Renal cortex interstitium (tissue), 11 donors: ENCODE measurements around the gene RPS19BP1. TPM values are rescaled to one million over a fixed set of nuclear protein-coding genes. Genes with fewer than 3 reads are reported as not detected.
"Not testable (repeated sequence)": the region's sequence is repeated elsewhere in the genome, so short reads cannot be mapped to it uniquely, and the experiment has no call there.

Experiments used
- DNase-seq, 11 donors: peaks; one replicate each; pipeline ENCODE4 v3.0.0-alpha.2; 2013; ENCODE audit warnings: low read depth in 9 of 11, low spot score in 4 of 11; ENCODE audit errors: extremely low read depth in 1 of 11
- polyA plus RNA-seq, 3 donors: library from polyadenylated mRNA; unstranded; fragments of 120-200 nt; gene quantifications; one replicate each; pipeline ENCODE4 v1.2.1, GENCODE V29; 2013; ENCODE audit not compliant: insufficient read length in 3 of 3

RPS19BP1 gene
- polyA plus RNA-seq, 3 donors = 41.3 to 58.4 (median 52.9) TPM

GRCh38 chr22:39521106-39521885, 11.3 kb downstream of the RPS19BP1 start:
- DNase-seq = not testable (repeated sequence)

GRCh38 chr22:39520226-39521105, 12.1 kb downstream of the RPS19BP1 start, which contains the start of gene ATF4:
Gene ATF4, plus strand, starts transcription at chr22:39520562. Its CDS starts 884 bp downstream, at chr22:39521446.
- DNase-seq = peak in 6 of 11 donors; percentile 58 to 99 (median 88)

GRCh38 chr22:39519681-39520225, 12.8 kb downstream of the RPS19BP1 start:
- peak in 9 of 11 donors; percentile 96 to 99 (median 97) for DNase-seq

- peak in 1 of 11 donors; percentile 55 for DNase-seq
These were observed 13.4 kb downstream of the RPS19BP1 start for GRCh38 chr22:39518996-39519680.

- no peak for DNase-seq
These were observed 14.3 kb downstream of the RPS19BP1 start for GRCh38 chr22:39518144-39518786.

- no peak for DNase-seq
These were observed 15.1 kb downstream of the RPS19BP1 start for GRCh38 chr22:39517470-39517869.

GRCh38 chr22:39515266-39516050, 17.1 kb downstream of the RPS19BP1 start:
- no peak for DNase-seq

GRCh38 chr22:39514373-39514973, 18.1 kb downstream of the RPS19BP1 start:
- DNase-seq = no peak

- DNase-seq = no peak
These were observed 18.8 kb downstream of the RPS19BP1 start for GRCh38 chr22:39513791-39514190.

GRCh38 chr22:39512026-39512425, 20.5 kb downstream of the RPS19BP1 start:
- no peak for DNase-seq

GRCh38 chr22:39511226-39511625, 21.3 kb downstream of the RPS19BP1 start:
- DNase-seq = no peak

GRCh38 chr22:39510529-39511149, 21.9 kb downstream of the RPS19BP1 start:
- DNase-seq = no peak

- DNase-seq = no peak
These were observed 24.2 kb downstream of the RPS19BP1 start for GRCh38 chr22:39508393-39508792.

GRCh38 chr22:39507021-39507420, 25.5 kb downstream of the RPS19BP1 start:
- not testable (repeated sequence) for DNase-seq

- DNase-seq = no peak
These were observed 28.5 kb downstream of the RPS19BP1 start for GRCh38 chr22:39504071-39504470.

GRCh38 chr22:39503630-39504029, 28.9 kb downstream of the RPS19BP1 start:
- DNase-seq = no peak

- DNase-seq = no peak
These were observed 29.6 kb downstream of the RPS19BP1 start for GRCh38 chr22:39502789-39503409.
